Measurements from ENCODE around the gene HERC2. TPM values are rescaled to one million over a fixed set of nuclear protein-coding genes. Genes with fewer than 3 reads are reported as not detected.

Gene HERC2
- total RNA-seq, 6 experiments from 2014 or later, result 33.6 to 47.3 (median 37.0) TPM

DNA sequence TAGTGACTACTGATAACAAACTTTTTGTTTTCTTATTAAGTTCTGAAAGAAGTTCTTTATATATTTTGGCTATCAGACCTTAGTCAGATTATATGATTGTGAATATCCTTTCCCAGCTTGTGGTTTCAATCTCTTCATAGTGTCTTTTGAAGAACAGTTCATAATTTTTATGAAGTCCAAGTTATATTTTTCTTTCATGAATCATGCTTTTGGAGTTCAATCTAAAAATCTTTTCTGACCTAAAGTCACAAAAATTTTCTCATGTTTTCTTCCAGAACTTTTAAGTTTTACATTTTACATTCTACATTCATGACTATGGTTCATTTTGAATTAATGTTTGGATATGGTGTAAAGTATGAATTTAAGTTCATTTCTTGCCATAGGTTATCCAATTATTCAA lies 188.7 kb downstream of the HERC2 start:
- H3K36me3 Mint-ChIP-seq (ENCODE audit: low read depth), result peaks cover 10% of the 10 kb centered on the region
- peaks cover 31% of the 10 kb centered on the region for H3K4me1 Mint-ChIP-seq (ENCODE audit: low read depth)
- H3K27ac Mint-ChIP-seq, result peak overlapping the region; percentile 83
- no peak for DNase-seq
- TF ChIP-seq, protein P1, sequence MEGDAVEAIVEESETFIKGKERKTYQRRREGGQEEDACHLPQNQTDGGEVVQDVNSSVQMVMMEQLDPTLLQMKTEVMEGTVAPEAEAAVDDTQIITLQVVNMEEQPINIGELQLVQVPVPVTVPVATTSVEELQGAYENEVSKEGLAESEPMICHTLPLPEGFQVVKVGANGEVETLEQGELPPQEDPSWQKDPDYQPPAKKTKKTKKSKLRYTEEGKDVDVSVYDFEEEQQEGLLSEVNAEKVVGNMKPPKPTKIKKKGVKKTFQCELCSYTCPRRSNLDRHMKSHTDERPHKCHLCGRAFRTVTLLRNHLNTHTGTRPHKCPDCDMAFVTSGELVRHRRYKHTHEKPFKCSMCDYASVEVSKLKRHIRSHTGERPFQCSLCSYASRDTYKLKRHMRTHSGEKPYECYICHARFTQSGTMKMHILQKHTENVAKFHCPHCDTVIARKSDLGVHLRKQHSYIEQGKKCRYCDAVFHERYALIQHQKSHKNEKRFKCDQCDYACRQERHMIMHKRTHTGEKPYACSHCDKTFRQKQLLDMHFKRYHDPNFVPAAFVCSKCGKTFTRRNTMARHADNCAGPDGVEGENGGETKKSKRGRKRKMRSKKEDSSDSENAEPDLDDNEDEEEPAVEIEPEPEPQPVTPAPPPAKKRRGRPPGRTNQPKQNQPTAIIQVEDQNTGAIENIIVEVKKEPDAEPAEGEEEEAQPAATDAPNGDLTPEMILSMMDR (IDR thresholded peaks at IDR 0.05), result no peak
- H3K27me3 Mint-ChIP-seq (ENCODE audit: insufficient read depth), result no peaks in the 10 kb centered on the region
- no peaks in the 10 kb centered on the region for H3K9me3 Mint-ChIP-seq
- peak overlapping the region; percentile 53 for H3K4me3 Mint-ChIP-seq

GRCh38 chr15:28132524-28133275 lies 189.3 kb downstream of the HERC2 start:
- Mint-ChIP-seq H3K27me3 (ENCODE audit: insufficient read depth) (no peaks in the 10 kb centered on the region), H3K4me3 (peak overlapping the region; percentile 13), H3K27ac (peak overlapping the region; percentile 83), H3K36me3 (ENCODE audit: low read depth) (peaks cover 10% of the 10 kb centered on the region), H3K4me1 (ENCODE audit: low read depth) (peaks cover 31% of the 10 kb centered on the region), H3K9me3 (no peaks in the 10 kb centered on the region)
- TF ChIP-seq, protein P1 (IDR thresholded peaks at IDR 0.05), result no peak
- DNase-seq, result peak; percentile 62

DNA sequence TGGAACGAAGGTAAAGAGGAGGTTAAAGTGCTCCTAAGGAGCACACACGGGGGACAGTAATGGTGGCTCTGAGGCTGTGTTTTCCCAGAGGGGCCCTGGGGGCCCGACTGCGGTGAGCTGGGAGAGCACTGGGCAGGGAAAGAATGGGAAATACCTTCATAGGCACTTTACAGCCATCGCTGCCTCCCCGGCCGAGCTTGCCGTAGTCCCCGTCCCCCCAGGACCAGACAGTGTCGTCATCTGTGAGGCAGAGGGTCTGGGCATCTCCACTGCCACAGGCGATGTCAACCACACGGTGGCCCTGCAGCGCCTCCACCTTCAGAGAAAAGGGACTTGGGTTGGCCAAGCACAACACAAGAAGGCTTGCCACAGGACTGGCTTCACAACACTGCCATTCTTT lies 190.0 kb downstream of the HERC2 start:
- H3K4me3 Mint-ChIP-seq, result no peak overlapping the region
- TF ChIP-seq, protein P1 (IDR thresholded peaks at IDR 0.05), result no peak
- H3K4me1 Mint-ChIP-seq (ENCODE audit: low read depth), result peaks cover 31% of the 10 kb centered on the region
- H3K36me3 Mint-ChIP-seq (ENCODE audit: low read depth), result peaks cover 10% of the 10 kb centered on the region
- peak overlapping the region; percentile 83; the same call in 1 of the 2 replicates for H3K27ac Mint-ChIP-seq
- peaks cover 2% of the 10 kb centered on the region; the same call in 1 of the 2 replicates for H3K27me3 Mint-ChIP-seq (ENCODE audit: insufficient read depth)
- no peak for DNase-seq
- no peaks in the 10 kb centered on the region for H3K9me3 Mint-ChIP-seq

DNA sequence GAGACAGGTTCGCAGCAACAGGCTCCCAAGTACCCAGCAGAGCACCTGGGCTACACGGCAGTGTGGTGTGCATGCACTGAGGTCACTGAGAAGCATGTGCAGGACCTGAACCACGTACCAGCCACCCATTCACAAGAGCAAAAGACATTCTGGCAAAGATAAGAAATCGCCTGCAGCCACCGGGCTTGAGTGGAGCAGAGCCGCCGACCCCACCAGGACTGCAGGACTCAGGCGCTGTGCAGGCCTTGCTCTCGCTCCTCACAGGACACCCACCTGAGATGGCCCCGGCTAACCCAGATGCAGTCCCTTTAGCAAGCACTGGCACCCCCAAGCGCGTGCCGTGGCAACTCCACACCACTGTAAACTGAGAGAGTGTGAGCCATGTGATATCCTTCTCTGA lies 190.6 kb downstream of the HERC2 start:
- DNase-seq, result no peak
- Mint-ChIP-seq H3K4me3 (no peak overlapping the region), H3K27me3 (ENCODE audit: insufficient read depth) (peaks cover 2% of the 10 kb centered on the region; the same call in 1 of the 2 replicates), H3K27ac (no peak overlapping the region), H3K4me1 (ENCODE audit: low read depth) (peaks cover 31% of the 10 kb centered on the region), H3K9me3 (no peaks in the 10 kb centered on the region), H3K36me3 (ENCODE audit: low read depth) (peaks cover 10% of the 10 kb centered on the region)
- TF ChIP-seq, protein P1 (IDR thresholded peaks at IDR 0.05), result no peak

GRCh38 chr15:28130651-28131050 lies 191.3 kb downstream of the HERC2 start:
- Mint-ChIP-seq H3K4me3 (no peak overlapping the region), H3K4me1 (ENCODE audit: low read depth) (peaks cover 31% of the 10 kb centered on the region), H3K27me3 (ENCODE audit: insufficient read depth) (peaks cover 2% of the 10 kb centered on the region; the same call in 1 of the 2 replicates), H3K9me3 (no peaks in the 10 kb centered on the region), H3K36me3 (ENCODE audit: low read depth) (peaks cover 10% of the 10 kb centered on the region), H3K27ac (no peak overlapping the region)
- no peak for DNase-seq
- TF ChIP-seq, protein P1 (IDR thresholded peaks at IDR 0.05), result no peak
